ENCODE data around the gene NAXE. TPM values are rescaled to one million over a fixed set of nuclear protein-coding genes. Genes with fewer than 3 reads are reported as not detected.
"Not testable (repeated sequence)": the region's sequence is repeated elsewhere in the genome, so short reads cannot be mapped to it uniquely, and the experiment has no call there.

NAXE gene
- polyA plus RNA-seq, 5 donors, result 43.2 to 70.0 (median 51.7) TPM

DNA sequence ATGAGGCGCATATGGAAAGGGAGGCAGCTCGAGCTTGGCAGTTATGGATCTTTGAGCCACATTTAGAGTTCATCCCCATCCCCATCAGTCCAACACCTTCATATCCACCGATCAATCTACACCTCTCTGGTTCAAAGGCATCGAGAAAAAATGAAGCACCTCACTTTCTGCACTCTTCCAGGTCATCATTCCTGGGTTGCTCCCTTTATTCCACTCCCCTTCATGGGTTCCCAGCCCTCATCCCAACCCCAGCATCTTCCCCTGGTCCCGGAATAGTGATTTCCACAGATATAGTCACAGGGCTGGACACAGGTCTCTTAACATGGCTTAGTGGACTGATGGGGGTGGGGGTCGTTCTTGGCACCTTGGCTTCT, 28.0 kb downstream of the NAXE start:
- no peak for DNase-seq

GRCh38 chr1:156622581-156623297, 31.2 kb downstream of the NAXE start:
- DNase-seq, result no peak

DNA sequence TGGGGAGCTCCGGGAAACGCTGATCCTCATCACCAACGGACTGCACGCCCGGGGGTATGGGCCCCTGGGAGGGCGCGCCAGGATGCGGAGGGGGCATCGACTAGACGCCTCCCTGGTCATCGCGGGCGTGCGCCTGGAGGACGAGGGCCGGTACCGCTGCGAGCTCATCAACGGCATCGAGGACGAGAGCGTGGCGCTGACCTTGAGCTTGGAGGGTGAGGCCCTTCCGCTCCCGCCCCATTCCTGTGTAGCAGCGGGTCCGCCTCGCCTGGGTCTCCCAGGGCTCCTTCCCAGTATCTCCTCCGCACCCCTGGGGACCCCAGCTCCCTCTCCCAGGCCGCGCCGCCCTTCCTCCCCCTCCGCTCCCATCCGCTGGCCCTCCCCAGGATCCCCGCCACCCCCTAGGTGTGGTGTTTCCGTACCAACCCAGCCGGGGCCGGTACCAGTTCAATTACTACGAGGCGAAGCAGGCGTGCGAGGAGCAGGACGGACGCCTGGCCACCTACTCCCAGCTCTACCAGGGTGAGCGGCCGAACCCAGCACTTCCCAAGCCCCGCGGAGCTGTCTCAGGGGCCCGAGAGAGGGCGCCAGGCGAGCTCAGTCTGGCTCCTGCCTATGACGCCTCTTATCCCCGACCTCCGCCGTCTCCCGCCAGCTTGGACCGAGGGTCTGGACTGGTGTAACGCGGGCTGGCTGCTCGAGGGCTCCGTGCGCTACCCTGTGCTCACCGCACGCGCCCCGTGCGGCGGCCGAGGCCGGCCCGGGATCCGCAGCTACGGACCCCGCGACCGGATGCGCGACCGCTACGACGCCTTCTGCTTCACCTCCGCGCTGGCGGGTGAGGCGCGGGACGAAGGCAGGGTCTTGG, 32.6 kb downstream of the NAXE start:
- DNase-seq, result no peak

DNA sequence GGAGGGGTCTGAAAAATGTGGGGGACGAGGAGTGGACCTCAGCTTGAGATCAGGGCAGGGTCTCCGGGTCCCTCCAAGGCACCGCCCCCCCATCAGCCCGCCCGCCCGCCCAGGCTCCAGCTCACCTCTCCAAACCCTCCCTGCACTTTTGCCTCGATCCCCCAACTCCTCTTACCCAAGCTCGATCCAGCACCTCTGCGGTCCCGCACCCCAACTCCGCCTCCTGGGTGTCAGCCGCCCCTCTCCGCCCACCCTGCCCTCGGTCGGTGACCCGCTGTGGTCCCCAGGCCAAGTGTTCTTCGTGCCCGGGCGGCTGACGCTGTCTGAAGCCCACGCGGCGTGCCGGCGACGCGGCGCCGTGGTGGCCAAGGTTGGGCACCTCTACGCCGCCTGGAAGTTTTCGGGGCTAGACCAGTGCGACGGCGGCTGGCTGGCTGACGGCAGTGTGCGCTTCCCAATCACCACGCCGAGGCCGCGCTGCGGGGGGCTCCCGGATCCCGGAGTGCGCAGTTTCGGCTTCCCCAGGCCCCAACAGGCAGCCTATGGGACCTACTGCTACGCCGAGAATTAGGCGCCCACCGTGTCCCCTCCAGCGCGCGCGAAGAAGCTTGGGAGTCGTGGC, 33.3 kb downstream of the NAXE start:
- no peak for DNase-seq

DNA sequence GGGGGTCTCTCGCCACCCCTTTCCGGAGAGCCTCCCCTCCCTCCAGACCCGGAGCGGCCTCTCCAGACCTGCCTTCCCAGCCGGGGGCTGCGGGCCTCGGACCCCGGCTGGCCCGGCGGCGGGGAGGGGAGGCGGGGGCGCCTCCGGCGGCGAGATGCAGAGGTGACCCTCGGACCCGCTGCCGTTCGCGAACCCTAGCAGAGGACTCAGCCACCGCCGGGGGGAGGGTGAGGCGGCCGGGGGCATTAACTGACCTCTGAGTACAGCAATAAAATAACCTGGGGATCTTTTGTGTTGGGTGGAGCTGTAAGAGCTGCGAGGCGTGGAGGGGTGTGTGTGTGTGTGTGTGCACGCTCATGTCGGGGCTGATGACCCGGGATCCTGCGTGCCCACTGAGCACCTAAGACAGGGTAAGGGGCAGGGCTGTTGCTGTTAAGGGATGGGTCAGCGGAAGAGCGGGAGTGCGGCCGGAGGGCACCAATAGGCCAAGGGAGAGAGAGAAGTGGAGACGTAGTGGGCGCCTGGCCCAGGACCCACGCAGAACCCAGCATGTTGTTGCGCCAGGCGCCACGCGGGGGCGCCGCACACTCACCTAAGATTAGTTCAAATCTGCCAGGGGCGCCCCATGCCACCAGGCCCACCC, 34.0 kb downstream of the NAXE start:
- no peak for DNase-seq

- no peak for DNase-seq
Measured at GRCh38 chr1:156626079-156626438, 34.5 kb downstream of the NAXE start.

DNA sequence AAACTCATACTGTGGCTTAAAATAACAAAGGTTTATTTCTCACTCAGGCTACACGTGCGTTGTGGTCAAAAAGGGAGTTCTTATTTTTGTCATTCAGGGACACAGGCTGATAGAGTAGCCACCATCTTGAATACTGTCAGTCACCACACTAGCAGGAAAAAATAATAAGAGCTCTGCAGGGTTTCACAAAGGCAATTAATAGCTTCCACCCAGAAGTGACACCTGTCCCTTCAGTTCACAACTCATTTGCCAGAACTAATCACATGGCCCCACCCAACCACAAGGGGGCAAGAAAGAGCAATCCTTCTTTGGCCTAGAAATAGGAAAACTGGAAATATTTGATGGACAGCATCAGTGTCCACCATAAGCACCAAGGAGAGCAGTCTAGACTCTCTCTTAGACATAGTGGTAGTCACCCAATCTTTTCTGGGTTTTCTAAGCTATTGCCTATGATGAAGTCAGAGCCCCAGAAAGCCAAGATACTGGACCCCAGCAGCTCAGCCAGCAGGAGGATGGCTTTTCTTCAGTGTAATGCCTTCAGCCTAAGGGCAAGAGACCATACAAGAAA, 35.8 kb downstream of the NAXE start:
- DNase-seq, result no peak

DNA sequence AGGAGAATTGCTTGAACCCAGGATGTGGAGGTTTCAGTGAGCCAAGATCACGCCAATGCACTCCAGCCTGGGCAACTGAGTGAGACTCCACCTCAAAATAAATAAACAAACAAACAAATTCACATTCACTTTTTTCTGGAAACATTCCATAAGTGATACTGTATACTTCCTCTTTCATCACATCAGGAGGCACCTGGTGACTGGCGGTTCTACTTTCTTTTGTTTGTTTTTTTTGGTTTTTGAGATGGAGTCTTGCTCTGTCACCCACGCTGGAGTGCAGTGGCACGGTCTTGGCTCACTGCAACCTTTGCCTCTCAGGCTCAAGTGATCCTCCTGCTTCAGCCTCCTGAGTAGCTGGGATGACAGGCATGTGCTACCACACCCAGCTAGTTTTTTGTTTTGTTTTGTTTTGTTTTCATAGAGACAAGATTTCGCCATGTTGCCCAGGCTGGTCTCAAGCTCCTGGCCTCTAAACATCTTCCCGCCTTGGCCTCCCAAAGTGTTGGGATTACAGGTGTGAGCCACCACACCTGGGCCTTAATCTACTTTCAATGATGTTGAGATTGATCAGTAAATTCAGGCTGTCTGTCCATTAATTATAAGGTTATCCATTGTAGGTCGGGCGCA, 38.4 kb downstream of the NAXE start:
- DNase-seq, result no peak

- DNase-seq, result not testable (repeated sequence)
Measured at GRCh38 chr1:156631152-156631551, 39.6 kb downstream of the NAXE start.

DNA sequence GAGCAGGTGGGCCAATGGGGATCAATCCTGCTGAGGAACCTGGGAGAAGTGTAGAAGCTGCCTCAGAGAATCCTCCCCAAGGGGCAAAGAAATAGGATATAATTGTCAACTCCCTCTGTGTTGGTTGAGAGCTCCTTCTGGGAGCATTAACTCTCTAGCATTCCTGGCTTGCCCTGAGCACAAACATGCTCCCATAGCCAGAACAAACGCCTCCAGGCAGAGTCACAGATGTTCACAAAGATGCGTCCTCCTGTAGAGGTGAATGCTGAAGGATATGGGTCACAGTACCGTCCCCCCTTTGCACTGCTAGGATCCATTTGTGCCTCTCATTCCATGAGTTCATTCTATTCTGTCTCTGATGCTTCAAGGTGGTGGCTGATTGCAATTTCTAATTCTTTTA, 40.8 kb downstream of the NAXE start:
- DNase-seq, result no peak

GRCh38 chr1:156638189-156638985, 46.8 kb downstream of the NAXE start:
- no peak for DNase-seq

DNA sequence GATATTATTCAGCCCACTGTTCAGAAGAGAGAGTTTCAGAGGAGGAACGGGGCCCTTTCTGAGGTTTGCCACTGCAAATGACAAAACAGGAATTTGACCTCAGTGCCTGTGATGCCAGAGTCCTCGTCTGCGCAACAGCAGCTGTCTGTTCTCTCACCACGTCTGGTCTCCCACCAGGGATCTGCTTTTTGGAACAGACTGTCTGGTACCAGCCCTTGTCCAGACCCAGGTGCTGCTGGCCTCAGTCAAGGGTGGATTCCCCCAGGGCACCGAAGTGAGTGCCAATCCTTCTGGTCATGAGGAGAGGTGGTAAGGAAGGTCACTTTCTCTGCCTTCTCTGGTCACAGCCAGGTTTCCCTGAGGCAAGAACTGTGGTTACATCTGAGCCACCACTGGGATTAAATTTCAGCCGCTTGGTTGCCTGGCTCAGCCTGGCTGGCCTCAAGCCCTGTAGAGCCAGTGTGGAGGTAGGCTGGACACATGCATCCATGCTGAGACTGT, 48.1 kb downstream of the NAXE start:
- no peak for DNase-seq

DNA sequence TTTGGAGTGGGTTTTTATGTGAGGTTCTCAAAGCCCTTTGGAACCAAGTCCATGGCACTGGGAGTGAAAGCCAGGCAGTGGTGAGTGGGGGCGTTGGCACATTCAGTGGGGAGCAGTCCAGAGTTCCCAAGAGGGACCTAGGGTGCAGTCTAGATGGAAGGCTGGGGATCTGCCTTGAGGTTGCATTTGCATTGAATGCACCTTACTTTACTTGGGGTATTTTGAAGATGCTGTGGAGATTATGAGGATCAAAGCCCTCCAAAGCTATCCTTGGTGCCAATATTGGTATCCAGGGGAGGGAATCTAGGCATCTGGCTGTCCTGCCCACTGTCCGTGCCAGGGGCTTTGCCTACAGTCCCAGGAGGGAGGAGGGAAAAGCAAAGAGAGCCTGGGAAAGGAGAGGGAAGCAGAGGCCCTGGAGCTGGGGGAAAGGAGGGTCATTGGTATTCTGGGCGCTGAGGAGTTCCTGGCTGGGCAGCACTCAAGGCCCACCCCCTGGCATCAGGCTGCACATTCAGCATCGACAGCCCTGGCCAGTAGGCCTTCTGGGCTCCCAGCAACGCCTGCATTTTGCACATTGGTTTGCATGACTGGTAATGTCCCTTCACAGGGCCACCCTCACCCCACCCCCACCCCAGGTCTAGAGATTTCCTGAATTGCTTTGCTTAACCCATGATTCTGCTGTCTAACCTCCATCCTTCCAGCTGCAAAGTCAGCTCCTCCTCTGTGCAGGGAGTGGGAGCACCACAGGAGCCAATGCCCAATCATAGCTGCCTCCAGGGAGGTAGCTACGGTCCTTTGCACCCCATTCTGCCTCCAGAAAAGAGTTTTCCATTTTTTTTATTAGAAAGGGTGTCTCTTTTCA, 49.5 kb downstream of the NAXE start:
- no peak for DNase-seq

DNA sequence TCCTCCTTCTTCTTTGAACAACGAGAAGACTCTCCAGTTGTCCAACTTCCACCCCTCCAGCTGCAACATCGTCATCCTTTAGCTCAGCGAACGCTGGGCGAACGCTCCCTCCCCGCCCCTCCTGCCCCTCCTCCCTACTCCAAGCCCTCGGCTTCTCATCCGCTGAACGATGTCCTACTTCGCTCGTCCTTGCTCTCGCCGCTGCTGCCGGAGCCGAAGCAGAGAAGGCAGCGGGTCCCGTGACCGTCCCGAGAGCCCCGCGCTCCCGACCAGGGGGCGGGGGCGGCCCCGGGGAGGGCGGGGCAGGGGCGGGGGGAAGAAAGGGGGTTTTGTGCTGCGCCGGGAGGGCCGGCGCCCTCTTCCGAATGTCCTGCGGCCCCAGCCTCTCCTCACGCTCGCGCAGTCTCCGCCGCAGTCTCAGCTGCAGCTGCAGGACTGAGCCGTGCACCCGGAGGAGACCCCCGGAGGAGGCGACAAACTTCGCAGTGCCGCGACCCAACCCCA, 50.2 kb downstream of the NAXE start, which contains the start of gene BCAN:
Gene BCAN (plus strand): TSS at position 357 of the 504 bp plus-strand sequence. CDS start 3,938 bp downstream, outside the sequence.
- DNase-seq, result peak in 1 of 2 donors; percentile 23

GRCh38 chr1:156642265-156643048, 50.9 kb downstream of the NAXE start:
- no peak for DNase-seq

DNA sequence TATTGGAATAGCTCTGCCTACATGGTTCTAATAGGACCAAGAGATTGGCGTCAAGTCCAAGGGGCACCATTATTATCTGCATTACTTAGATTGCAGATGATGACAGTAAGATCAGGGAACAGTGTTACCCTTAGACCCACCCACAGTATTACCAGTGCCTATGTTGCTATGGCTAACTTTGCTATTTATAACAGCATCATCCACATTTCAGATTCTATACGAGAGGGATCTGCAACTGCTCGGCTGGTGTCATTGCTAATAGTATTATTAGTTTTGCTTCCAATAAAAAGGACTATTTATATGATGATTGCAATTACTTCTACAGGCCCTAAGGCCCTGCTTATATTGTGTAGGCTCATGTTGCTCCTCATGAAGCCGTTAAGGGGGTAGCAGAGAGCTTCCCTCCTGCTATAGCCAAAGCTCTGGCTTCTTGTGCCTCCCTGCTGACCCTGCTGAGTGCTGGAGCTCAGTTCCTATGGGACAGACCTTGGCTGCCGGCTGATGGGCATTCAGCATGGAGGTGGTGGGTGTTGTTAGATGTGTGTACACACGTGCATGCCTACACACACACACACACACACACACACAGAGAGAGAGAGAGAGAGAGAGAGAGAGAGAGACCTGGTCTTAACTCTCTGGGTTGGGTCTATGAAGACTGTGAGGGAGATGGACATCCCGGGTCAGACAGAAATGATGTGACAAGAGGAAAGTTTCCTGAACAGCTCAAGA, 51.6 kb downstream of the NAXE start:
- no peak for DNase-seq

GRCh38 chr1:156643778-156644092, 52.2 kb downstream of the NAXE start:
- DNase-seq, result no peak
